ENCODE results near the gene KIAA1671.

Gene KIAA1671

GRCh38 chr22:25025491-25026400 is 73.2 kb downstream of the KIAA1671 start:
- H3K4me3 ChIP-seq (ENCODE audit: low read length): no peak overlapping the region
- peak; percentile 65 for DNase-seq (ENCODE audit: low read depth)
- TF ChIP-seq CTCF (IDR thresholded peaks at IDR 0.05; ENCODE audit: insufficient read depth, low read depth, low read length, missing control alignments): no peak

DNA sequence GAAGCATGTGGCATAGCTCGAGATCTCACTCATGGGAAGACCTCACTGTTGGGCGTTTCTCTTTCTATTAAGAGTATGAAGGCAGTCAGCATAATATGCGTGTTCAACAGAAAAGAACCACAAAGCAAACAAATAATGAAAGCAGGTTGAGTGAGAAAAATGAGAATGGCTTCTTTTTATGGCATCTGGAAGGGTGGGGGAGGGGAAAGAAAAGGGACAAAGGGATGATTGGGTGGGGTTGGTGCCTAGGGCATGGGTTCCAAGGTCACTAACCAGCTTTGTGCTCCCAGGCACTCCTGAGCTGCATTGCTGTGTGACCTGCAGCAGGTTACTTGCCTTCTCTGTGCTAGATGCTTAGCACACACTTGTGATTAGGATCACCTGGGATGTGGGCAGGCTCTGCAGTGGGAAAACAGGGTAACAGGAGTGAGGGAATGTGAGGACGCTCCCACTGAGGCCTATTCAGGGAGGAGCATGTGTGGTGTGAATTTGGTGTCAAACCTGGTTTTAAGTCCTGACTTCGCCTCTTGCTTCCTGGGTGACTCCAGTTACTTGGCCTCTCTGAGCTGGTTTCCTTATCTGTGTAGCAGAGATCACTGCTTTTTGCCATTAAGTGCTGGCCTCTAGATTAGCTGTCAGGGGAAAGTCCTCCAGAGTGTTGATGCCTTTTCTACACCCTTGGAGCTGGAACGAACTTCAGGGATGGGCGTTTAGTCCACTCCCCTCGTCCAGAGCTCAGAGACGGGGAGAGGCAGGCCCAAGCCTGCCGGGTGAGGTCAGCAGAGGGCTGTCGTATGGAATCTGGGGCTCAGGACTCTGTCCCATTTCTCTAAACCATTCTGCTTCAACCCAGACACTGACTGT is 74.8 kb downstream of the KIAA1671 start:
- H3K4me3 ChIP-seq (ENCODE audit: low read length): no peak overlapping the region
- TF ChIP-seq CTCF (IDR thresholded peaks at IDR 0.05; ENCODE audit: insufficient read depth, low read depth, low read length, missing control alignments): no peak

GRCh38 chr22:25027959-25028840 is 75.7 kb downstream of the KIAA1671 start:
- no peak overlapping the region for H3K4me3 ChIP-seq (ENCODE audit: low read length)
- TF ChIP-seq CTCF (IDR thresholded peaks at IDR 0.05; ENCODE audit: insufficient read depth, low read depth, low read length, missing control alignments): peak; percentile 57
- peak; percentile 48 for DNase-seq (ENCODE audit: low read depth)

More for the DNA sequence above, 74.8 kb downstream of the KIAA1671 start:
- peak; percentile 66 for DNase-seq (ENCODE audit: low read depth)

GRCh38 chr22:25028841-25029141 is 76.3 kb downstream of the KIAA1671 start:
- no peak for TF ChIP-seq CTCF (IDR thresholded peaks at IDR 0.05; ENCODE audit: insufficient read depth, low read depth, low read length, missing control alignments)
- no peak for DNase-seq (ENCODE audit: low read depth)
- no peak overlapping the region for H3K4me3 ChIP-seq (ENCODE audit: low read length)

DNA sequence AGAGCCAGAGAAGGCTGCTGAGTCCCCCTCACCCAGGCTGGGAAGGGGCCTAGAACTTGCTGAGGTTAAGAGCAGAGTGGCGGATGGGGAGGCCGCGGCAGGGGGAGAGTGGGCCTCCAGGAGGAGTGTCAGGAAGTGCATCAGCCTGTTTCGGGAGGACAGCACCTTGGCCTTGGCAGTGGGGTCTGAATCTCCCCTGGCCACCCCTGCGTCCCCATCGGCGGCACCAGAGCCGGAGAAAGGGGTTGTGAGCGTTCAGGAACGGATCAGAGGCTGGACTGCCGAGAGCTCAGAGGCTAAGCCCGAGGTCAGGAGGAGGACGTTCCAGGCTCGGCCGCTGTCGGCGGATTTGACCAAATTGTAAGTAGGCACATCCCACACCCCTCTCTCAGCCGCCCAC is 76.7 kb downstream of the KIAA1671 start:
- no peak overlapping the region for H3K4me3 ChIP-seq (ENCODE audit: low read length)
- no peak for TF ChIP-seq CTCF (IDR thresholded peaks at IDR 0.05; ENCODE audit: insufficient read depth, low read depth, low read length, missing control alignments)
- DNase-seq (ENCODE audit: low read depth): no peak

GRCh38 chr22:25030636-25031035 is 78.1 kb downstream of the KIAA1671 start:
- no peak for TF ChIP-seq CTCF (IDR thresholded peaks at IDR 0.05; ENCODE audit: insufficient read depth, low read depth, low read length, missing control alignments)
- DNase-seq (ENCODE audit: low read depth): no peak
- no peak overlapping the region for H3K4me3 ChIP-seq (ENCODE audit: low read length)

All from epithelial cell of esophagus (primary cell).